HL-60/S4 treated with phorbol 12-myristate 13-acetate at 8.2 ng/mL for 4 days and 3 days (cell line): ENCODE results near the gene GYG2.
"Not testable (repeated sequence)": the region's sequence is repeated elsewhere in the genome, so short reads cannot be mapped to it uniquely, and the experiment has no call there.

Experiments used
- in situ Hi-C: fragments of 300-500 bp; cut with MboI; formaldehyde crosslinking; loops from 2 replicates; pipeline ENCODE4 v1.15.0; 2022; ENCODE audit warnings: low sequenced_read_pairs

GYG2 gene

DNA sequence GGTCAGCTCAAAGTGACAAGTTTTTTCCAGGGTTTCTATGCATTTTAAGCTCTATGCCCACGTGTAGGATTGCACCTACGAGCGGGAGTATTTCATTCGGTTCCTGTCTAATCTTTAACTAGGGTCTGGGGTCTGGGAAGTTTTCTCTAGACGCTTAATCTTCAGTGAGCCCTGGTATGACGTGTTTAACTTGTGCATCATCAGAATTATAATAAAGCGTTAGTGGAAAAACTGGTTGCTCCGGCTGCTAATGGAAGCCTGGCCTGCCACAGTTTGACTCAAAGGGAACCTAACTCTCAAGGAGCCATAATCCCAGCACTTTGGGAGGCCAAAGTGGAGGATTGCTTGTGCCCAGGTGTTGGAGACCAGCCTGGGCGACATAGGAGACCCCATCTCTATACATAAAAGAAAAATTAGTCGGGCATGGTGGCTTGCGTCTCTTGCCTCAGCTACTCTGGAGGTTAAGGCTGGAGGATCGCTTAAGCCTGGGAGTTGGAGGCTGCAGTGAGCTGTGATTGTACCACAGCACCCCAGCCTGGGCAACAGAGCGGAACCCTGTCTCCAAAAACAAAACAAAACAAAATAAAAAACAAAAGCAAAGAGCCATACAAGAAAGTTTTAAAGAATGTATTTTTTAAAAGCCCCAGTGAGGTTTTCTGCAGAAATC lies 70.2 kb downstream of the GYG2 start:
- in situ Hi-C loops = no loop called here

DNA sequence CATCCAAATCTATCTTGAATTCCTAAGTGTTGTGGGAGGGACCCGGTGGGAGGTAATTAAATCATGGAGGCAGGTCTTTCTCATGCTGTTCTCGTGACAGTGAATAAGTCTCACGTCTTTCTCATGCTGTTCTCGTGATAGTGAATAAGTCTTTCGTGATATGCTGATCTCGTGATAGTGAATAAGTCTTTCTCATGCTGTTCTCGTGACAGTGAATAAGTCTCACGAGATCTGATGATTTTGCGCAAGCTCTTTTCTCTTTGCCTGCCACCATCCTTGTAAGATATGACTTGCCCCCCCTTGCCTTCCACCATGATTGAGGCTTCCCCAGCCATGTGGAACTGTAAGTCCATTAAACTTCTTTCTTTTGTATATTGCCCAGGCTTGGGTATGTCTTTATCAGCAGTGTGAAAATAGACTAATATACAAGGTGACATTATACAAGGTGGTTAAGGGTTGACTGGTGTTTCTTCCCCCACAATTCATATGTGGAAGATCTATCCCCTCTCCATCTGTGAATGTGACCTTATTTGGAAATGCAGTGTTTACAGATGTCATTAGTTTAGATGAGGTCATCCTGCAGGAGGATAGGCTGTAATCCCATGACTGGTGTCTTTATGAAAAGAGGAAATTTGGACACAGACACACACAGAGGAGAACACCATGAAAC lies 72.8 kb downstream of the GYG2 start:
- in situ Hi-C loops = no loop called here

DNA sequence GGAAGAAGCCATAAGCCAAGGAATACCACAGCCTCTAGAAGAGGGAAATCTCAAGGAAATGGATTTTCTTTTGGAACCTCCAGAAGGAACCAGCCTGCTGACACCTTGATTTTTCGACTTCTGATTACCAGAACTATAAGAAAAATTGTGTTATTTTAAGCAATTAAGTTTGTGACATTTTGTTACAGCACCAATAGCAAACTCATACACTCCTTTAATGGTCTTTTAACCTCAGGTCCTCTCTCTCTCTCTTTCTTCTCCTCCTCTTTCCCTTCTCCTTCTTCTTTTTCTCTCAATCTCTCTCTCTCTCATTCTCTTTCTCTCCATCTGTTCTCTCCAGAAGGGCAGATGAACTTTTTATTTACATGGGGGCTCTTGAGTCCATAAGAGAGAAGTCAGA lies 74.1 kb downstream of the GYG2 start:
- in situ Hi-C loops = no loop called here

DNA sequence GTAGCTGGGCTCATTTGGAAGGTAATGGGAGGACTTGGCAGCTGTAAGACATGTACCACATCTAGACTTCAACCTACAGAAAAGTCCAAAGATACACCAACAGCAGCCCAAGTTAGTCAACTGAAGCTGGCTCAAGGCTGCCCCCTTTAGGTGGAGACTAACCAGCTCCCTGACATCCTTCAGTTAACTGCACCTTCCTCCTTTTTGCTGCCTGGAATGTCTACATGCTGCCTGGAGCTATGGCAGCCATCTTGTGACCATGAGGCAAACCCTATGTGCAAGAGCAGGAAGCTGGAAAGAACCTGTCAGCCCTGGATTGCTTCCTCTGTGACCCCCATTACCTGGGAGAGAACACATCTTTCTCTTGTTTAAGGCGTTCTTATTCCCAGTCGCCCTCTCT lies 74.6 kb downstream of the GYG2 start:
- in situ Hi-C loops = no loop called here

DNA sequence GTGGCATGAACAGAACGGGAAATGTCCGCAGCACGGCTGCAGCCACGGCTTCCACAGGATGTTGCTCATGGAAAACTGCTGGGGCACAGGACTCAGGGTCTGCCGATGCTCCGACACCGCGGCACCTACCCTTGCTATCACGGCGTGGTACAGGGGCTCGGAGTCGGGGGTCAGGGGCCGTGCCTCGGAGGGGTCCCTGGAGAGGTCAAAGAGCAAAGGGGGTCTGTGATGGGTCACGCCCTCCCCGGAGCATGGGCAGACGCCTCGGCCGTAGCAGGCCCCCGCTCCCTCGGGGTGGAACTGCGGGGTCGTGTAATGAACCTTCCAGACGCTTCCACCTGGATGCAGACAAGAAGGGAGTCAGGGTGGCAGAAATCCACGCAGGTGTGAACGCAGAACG lies 78.6 kb downstream of the GYG2 start:
- in situ Hi-C loops = no loop called here

DNA sequence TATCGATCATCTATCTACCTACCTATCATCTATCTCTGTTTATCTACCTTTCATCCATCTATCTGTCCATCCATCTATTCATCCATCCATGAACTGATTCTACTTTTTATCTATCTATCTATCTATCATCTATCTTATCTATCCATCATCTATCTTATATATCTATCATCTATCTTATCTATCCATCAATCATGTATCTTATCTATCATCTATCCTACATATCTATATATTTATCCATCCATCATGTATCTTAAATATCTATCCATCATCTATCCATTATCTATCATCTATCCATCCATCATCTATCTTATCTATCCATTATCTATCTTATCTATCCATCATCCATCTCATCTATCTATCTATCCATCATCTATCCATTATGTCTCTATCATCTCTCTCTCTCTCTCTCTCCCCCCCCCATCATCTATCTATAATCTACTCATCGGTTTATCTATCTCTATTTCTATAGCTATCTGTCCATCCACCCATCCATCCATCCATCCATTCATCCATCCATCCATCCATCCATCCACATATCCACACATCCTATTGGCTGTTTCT lies 79.5 kb downstream of the GYG2 start:
- in situ Hi-C loops = no loop called here

DNA sequence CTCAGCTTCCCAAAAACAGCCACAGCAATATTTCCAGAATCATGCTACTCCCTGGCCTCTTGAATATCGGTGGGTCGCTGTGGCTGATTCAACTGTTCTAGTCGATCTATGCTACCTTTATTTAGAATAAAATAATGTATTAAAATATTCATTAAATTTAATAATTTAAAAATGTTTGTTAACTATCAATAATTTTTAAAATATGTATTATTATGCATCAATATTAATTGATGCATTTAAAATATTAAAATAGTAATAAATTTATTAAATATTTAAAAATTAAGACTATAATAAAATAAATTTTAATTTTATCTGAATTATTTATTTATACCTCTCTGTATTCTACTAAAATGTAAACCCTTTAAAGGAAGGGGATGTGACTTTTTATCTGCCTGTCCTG lies 81.4 kb downstream of the GYG2 start:
- in situ Hi-C loops = no loop called here

DNA sequence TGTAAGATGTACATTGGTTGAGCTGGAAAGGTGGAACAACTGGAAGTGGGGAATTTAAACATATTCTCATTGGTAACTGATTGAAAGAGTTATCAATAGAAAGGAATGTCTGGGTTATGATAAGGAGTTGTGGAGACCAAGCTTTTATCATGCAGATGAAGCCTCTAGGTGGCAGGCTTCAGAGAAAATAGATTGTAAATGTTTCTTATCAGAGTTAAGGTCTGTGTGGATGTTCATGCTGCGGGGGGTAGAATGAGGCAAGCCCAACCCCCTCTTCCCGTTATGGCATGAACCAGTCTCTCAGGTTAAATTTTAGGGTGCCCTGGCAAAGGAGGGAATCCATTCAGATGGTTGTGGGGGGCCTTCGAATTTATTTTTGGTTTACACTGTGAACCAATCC lies 84.4 kb downstream of the GYG2 start:
- in situ Hi-C loops = no loop called here

DNA sequence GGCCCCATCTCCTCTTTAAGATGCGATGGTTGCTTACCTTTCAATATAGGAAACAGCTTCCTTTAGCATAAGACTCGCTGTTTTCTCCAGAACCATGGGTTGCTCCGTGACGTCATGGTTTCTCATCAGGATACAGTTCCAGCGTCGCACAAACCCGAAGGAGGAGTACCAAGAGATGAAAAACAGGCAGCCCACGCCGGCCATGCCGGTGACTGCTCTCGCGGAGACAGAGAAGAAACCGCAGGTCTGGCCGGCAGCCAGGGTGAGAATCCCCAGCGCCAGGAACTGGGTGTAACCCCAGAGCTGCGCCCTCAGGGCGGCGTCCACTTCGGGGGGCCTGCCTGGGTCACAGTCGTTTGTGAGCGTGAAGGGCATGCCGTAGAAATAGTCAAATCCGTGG lies 89.0 kb downstream of the GYG2 start:
- in situ Hi-C loops = no loop called here

DNA sequence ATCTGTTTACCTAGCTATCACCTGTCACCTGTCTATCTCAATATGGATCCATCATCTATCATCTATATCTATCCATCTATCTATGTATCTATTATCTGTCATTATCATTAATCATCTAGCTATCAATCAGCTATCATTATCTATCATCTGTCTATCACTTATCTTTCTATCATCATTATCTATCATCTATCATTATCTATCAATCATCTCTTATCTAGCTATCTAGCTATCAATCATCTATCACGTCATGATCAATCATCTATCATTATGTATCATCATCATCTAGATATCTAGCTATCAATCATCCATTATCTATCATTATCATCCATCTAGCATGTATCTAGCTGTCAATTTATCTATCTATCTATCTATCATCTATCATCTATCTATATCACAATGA lies 92.5 kb downstream of the GYG2 start:
- in situ Hi-C loops = no loop called here

DNA sequence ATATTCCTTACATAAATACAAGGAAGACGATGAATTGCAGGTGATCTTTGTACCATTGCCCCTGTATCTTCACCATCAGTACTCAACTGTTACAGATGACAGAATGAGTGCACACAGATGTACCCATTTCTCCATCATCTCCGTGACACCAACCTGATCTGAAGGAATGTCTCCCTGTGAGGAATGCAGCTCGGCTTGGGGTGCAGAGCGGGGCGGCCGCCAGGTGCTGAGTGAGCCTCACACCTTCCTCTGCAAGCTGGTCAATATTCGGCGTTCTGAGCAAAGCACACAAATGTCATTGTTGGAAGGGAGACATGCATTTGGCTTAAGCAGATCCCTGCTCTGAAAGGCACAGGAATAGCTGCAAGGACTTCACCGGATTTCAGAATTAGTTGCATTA lies 93.0 kb downstream of the GYG2 start:
- in situ Hi-C loops = no loop called here

DNA sequence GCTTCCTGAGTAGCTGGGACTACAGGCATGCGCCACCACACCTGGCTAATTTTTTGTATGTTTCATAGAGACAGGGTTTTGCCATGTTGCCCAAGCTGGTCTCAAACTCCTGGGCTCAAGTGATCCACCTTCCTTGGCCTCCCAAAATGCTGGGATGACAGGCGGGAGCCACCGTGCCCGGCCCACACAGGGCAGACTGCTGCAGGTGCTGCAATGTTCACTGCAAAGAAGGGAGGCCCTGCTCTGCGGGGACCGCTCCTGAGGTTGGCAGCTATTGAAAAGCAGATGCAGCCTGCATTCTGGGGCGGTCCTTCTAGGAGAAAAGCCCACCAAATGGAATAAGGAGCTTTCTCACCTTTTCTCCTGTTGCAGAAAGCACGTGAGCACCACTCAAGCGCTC lies 95.4 kb downstream of the GYG2 start:
- in situ Hi-C loops = no loop called here

DNA sequence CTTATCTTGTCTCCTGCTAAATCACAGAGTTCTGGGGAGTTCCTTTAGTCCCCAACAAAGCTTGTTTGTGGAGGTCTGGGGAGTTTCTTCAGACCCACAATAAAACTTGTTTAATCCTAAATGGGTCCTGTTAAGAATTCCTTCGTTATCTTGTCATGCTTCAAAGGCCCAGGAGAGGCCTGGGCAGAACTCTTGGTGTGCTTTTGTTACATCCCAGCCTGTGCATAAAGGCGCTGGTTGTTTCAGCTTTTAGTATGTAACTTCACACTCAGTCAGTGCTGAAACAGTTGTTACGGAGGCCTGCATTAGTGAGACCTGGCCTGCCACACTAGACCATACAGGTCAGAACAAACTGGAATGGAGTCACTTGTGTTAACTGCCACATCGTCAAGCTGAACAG lies 97.5 kb downstream of the GYG2 start:
- in situ Hi-C loops = not testable (repeated sequence)

DNA sequence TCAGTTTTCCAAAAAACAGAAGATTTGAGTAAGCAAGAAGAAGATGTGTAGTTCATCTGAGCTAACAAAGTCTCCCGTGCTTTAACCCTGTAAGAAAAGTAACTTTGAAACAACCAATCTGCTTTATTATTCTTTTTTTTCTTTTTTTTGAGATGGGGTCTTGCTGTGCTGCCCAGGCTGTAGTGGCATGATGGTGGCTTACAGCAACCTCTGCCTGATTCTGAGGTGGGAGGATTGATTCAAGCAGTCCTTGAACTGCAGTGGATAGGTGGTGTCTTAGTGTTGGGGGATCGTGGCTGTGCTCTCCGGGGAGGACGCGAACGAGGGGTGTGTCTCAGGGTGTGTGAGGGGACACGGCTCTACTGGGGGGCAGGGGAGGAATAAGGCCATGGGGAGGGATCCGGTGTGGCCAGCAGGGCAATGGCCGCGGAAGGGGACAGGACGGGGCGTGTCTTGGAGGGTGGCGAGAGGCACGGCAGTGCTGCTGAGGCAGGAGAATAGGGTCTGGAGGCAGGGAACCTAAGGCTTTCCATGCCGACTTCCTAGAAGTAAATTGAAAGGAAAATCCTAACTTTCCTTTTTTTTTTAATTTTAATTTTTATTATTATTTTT lies 98.0 kb downstream of the GYG2 start:
- in situ Hi-C loops = no loop called here

DNA sequence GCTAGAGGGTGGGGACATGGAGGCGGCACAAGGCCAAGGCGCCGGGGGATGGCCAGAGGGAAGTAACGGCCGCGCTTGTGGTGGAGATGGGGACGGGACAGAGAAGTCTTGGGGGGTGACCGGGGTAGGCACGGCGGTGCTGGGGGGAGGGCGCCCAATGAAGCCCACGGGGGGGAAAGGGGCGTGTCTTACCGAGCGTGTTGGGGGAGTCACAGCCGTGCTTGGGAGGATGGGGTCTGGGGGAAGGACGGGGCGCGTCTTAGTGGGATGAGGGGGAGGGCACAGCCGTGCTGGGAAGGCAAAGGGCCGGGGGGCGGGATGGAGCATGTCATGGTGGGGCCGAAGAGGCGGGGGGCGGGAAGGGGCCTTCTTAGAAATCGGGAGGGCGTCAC lies 99.5 kb downstream of the GYG2 start:
- in situ Hi-C loops = no loop called here

DNA sequence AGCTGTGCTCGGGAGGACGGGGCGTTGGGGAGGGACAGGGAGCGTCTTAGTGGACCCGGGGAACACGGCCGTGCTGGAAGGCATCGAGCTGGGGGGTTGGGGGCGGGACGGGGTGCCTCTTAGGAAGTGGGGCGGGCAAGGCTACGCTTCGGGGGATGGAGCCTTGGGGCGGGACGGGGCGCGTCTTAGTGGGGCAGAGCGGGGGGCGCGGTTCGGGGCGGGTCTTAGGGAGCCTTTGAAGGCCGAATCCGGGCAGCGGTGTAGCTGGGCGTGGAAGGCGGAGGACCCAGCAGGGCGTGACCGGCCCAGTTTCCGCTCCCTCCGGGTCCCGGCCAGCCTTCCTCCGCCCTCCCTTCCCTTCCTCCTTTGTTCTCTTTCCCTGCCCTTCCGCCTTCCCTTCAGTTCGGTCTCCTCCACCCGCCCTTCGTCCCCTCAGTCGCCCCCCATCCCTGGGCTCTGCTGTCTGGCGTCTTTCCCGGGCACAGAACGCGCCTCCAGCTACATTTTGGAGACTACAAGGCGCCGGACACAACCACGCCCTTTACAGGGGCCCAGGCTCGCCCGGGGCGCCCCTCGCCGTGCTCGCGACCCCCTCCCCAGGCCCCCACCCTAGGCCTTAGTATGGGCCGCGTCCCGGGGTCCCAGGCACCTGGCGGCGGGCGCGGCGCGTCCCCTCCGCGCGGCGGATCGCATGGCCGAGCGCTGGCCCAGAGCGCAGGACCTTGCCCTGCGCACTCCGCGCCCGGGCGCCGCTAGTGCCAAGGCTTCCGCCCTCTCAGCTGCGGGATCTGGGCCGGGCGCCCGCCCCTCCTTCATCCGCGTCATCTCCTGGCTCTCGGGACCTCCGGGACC lies 100.1 kb downstream of the GYG2 start, which contains the start of gene ARSD:
ARSD (minus strand) TSS at position 757 of the 852 bp plus-strand sequence; CDS start at position 693, 64 bp downstream.
- in situ Hi-C loops = no loop called here

DNA sequence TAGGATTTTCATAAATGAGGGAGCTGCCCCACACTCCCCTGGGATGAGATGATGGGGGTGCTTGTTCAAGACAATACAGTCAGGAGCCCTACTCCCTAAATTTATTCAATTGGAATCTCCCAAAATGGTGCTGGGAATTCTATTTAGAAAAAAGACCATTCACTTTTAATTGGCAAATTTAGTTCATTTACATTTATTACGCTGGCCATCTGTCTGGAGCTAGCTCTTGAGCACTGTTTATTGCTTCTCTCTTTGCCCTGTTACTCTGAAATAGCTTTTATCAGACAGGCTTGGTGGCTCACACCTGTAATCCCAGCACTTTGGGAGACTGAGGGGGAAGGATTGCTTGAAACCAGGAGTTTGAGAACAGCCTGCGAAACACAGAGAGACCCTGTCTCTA lies 102.4 kb downstream of the GYG2 start:
- in situ Hi-C loops = no loop called here

DNA sequence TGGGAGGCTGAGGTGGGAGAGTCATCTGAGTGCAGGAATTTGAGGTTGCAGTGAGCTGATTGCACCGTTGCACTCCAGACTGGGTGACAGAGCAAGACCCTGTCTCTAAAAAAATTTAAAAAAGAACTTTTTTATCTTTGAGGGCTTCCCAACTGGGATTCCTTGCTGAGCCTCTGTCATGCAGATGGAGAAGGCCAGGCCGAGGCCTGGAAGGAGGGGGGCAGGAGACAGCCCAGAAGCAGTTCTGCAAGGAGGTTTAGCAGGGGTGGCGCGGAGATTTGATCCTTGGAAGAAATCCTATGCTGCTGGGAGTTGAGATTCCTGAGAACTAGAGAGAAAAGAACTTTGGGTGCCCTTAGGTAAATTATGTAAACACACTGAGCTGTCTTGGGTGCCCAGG lies 102.9 kb downstream of the GYG2 start:
- in situ Hi-C loops = no loop called here
